Stimulated activated effector memory CD8-positive, alpha-beta T cell treated with anti-CD3 and anti-CD28 coated beads, Interleukin-12 subunit alpha, Interleukin-12 subunit beta, amount 100 ng/mL, for 72 hours (primary cell): ENCODE results near the gene DIS3.
A peak's percentile ranks its signal among the peaks of the same experiment; 100 is the strongest.
"Not testable (repeated sequence)": the region's sequence is repeated elsewhere in the genome, so short reads cannot be mapped to it uniquely, and the experiment has no call there.

Experiments used
- ATAC-seq: fragments of 150-1000 bp; cut with Tn5 transposase; 2 replicates; pipeline ENCODE4 v1.10.0; 2021
- DNase-seq, 2 donors: peaks; one replicate each; pipeline ENCODE4 v3.0.0; 2021 to 2022; ENCODE audit warnings: low spot score in 2 of 2
- H3K27ac Mint-ChIP-seq: one replicate; pipeline ENCODE4 v1.8.0; 2022; ENCODE audit warnings: mild to moderate bottlenecking, mixed read lengths
- H3K36me3 Mint-ChIP-seq: one replicate; pipeline ENCODE4 v1.8.0; 2022; ENCODE audit warnings: mild to moderate bottlenecking, mixed read lengths
- H3K4me1 Mint-ChIP-seq: one replicate; pipeline ENCODE4 v1.8.0; 2022; ENCODE audit warnings: mixed read lengths
- H3K4me3 Mint-ChIP-seq: one replicate; pipeline ENCODE4 v1.8.0; 2022; ENCODE audit warnings: mild to moderate bottlenecking, mixed read lengths
- H3K9me3 Mint-ChIP-seq: one replicate; pipeline ENCODE4 v1.8.0; 2022; ENCODE audit warnings: mixed read lengths

Gene DIS3

DNA sequence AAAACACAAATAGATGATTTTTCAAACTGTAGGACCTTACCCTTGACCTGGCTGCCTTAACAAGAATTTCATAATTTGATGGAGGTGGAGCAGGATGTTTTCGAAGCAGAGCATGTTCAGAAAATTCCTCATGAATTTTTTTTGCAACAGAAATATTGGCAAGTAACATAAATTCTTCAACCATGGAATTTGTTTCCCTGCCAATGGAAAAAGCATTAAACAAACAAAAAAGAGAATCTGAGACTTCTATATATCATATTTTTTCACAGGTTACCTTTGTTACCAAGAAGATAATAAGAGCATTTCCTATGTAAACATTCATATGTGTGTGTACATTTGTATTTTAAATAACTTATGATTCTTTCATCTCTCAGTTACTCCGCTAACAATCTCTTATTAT, 18.3 kb downstream of the DIS3 start:
- Mint-ChIP-seq H3K9me3 (no peaks in the 10 kb centered on the region), H3K27ac (no peak overlapping the region), H3K36me3 (peaks cover 100% of the 10 kb centered on the region), H3K4me1 (no peaks in the 10 kb centered on the region), H3K4me3 (no peak overlapping the region)
- no peak for ATAC-seq
- DNase-seq: no peak

DNA sequence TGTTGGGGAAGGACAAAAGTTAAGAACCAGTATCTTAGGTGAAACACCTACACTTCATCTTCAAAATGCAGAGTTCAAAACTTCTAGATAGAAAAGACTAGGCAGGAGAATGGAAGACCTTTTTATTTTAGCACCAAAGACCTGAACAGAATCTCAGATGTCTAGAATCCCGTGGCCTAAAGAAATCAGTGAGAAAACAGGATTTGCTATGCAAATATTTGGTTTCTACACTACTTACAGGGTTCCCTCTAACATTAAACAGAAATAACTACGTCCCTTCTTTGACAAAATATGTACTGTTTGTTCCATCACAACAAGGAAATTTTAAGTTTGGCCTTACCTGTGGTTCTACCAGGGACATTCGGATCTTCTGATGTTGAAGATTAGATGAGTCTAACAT, 21.5 kb downstream of the DIS3 start:
- no peaks in the 10 kb centered on the region for H3K4me1 Mint-ChIP-seq
- H3K36me3 Mint-ChIP-seq: peaks cover 99% of the 10 kb centered on the region
- H3K27ac Mint-ChIP-seq: peak overlapping the region; percentile 37

DNA sequence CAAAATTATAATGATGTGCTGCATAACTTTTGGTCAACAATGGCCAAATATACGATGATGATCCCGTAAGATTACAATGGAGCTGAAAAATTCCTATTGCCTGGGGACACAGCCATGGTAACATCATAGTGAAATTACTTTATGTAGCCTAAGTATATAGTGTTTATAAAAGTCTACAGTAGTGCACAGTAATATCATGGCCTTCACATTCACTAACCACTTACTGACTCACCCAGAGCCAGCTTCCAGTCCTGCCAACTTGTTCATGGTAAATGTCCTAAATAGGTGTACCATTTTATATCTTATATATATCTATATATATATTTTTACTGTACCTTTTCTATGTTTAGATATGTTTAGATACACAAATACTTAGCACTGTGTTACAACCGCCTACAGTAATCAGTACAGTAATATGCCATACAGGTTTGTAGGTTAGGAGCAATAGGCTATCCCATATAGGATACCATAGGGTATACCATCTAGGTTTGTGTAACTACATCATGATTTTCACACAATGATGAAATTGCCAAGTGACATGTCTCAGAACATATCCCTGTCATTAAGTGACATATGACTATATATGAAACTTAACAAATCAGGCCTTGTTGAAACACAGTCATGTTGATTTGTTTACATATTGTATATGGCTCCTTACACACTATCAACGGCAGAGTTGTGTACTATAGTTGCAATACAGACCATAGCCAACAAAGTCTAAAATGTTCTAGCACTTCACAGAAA, 23.7 kb downstream of the DIS3 start:
- ATAC-seq (peak; percentile 65), DNase-seq (no peak)
- Mint-ChIP-seq H3K36me3 (peaks cover 99% of the 10 kb centered on the region), H3K4me3 (no peak overlapping the region), H3K27ac (no peak overlapping the region), H3K9me3 (no peaks in the 10 kb centered on the region), H3K4me1 (no peaks in the 10 kb centered on the region)

More for the DNA sequence above, 21.5 kb downstream of the DIS3 start:
- Mint-ChIP-seq H3K9me3 (no peaks in the 10 kb centered on the region), H3K4me3 (no peak overlapping the region)
- ATAC-seq (no peak), DNase-seq (no peak)

DNA sequence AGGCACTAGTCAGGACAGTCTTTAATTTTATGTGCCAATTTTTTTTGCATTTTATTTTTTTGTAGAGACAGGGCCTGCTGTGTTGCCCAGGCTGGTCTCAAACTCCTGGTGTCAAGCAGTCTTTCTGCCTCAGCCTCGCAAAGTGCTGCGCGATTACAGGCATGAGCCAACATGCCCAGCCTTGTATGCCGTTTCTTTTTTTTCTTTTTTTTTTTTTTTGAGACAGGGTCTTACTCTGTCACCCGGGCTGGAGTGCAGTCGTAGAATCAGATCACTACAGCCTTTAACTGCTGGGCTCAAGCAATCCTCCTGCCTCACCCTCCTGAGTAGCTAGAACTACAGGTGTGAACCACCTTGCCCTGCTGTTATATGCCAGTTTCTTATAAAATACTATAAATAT, 27.6 kb downstream of the DIS3 start:
- peaks cover 7% of the 10 kb centered on the region for H3K4me1 Mint-ChIP-seq
- peaks cover 3% of the 10 kb centered on the region for H3K9me3 Mint-ChIP-seq
- H3K27ac Mint-ChIP-seq: no peak overlapping the region
- H3K36me3 Mint-ChIP-seq: peaks cover 98% of the 10 kb centered on the region
- DNase-seq: no peak
- H3K4me3 Mint-ChIP-seq: no peak overlapping the region
- no peak for ATAC-seq

DNA sequence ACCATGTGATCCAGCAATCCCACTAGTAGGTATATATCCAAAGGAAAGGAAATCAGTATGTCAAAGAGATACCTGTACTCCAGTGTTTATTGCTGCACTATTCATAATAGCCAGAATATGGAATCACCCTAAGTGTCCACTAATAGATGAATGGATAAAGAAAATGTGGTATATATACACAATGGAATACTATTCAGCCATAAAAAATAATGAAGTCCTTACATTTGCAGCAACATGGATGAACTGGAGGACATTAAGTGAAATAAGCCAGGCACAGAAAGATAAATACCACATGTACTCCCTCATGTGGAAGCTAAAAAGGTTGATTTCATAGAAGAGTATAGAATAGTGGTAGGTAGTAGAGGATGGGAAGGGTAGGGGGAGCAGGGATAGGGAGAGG, 30.5 kb downstream of the DIS3 start:
- H3K4me1 Mint-ChIP-seq: peaks cover 17% of the 10 kb centered on the region
- H3K36me3 Mint-ChIP-seq: peaks cover 98% of the 10 kb centered on the region
- no peak for DNase-seq
- no peak overlapping the region for H3K27ac Mint-ChIP-seq
- ATAC-seq: no peak
- peaks cover 3% of the 10 kb centered on the region for H3K9me3 Mint-ChIP-seq
- no peak overlapping the region for H3K4me3 Mint-ChIP-seq

DNA sequence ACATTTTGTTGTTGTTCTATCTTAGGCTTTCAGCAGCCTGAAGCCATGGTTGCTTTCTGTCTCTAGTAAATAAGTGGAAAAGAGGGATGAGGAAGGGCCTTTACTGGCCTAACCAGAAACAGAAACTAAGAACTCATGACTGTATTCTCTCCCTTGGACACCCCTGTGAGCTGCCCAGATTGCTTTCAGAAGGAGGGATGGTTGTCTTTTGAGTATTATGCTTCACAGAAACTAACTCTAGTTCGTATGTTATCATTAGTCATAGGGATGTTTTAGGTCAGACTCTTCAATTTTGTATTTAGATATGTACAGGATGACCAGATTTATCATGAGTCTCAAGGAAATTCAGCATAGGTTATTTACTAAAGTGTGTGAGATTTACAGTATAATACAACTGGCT, 36.4 kb downstream of the DIS3 start:
- peaks cover 78% of the 10 kb centered on the region for H3K36me3 Mint-ChIP-seq
- peak; percentile 86 for ATAC-seq
- H3K4me1 Mint-ChIP-seq: peaks cover 23% of the 10 kb centered on the region
- no peak for DNase-seq
- H3K27ac Mint-ChIP-seq: no peak overlapping the region
- no peak overlapping the region for H3K4me3 Mint-ChIP-seq
- H3K9me3 Mint-ChIP-seq: no peaks in the 10 kb centered on the region

DNA sequence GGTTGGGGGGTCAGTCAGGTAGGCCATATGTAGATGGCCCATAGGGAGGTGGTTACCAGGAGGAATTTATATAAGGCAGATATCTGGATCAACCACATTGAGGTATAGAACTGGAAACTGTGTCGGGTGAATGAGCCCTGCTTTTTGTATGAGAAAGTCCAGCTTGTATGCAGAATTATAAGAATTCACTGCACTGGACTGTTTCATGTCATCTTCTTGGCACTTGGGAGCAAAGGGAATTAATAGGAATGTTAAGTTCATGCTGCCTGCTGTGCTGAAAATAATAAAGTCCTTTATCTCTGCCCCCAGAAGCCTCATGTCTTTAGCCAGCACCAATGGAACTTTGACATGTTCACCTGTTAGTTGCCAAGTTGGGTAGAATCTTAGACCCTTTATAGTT, 41.7 kb downstream of the DIS3 start:
- H3K36me3 Mint-ChIP-seq: peaks cover 69% of the 10 kb centered on the region
- H3K27ac Mint-ChIP-seq: peak overlapping the region; percentile 4
- DNase-seq: no peak
- no peak for ATAC-seq
- peaks cover 6% of the 10 kb centered on the region for H3K4me1 Mint-ChIP-seq
- H3K9me3 Mint-ChIP-seq: no peaks in the 10 kb centered on the region
- no peak overlapping the region for H3K4me3 Mint-ChIP-seq

DNA sequence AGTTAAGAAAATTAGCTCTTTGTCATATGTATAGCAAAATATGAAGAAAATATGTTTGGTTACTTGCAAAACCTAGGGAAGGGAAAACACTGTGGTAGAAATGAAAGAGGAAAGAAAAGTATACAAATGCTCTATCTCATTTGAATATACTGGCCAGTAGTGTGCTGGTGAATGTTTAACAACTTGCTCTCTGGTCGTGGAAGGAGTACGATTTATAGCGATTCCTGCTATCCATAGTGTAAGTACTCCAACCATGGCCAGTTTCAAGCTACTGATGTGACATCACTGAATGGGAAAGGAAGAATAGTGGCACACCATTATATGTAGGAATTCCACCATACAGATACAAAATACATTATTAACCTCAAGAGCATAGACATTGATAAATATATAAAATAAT, 44.7 kb downstream of the DIS3 start:
- Mint-ChIP-seq H3K9me3 (no peaks in the 10 kb centered on the region), H3K4me3 (no peak overlapping the region), H3K4me1 (peaks cover 6% of the 10 kb centered on the region), H3K27ac (no peak overlapping the region), H3K36me3 (peaks cover 68% of the 10 kb centered on the region)
- DNase-seq: no peak
- no peak for ATAC-seq

DNA sequence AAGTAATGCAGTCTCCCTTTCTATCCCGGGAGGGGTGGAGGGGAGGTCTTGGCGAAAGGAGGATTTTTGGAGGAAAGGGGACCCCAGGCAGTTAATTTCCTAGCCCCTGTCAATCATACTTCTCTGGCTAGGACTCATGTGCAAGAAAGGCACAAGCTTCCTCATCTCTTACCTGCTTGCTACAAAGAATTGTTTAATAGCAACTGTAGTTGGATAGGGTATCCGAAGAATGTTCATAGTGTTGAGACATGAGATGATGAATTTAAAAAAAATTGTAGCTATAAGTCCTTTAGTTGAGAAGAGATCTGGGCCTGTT, 53.5 kb downstream of the DIS3 start:
- peak overlapping the region; percentile 87 for H3K4me3 Mint-ChIP-seq
- DNase-seq (no peak), ATAC-seq (no peak)
- peaks cover 30% of the 10 kb centered on the region for H3K4me1 Mint-ChIP-seq
- no peaks in the 10 kb centered on the region for H3K9me3 Mint-ChIP-seq
- peaks cover 66% of the 10 kb centered on the region for H3K36me3 Mint-ChIP-seq
- peak overlapping the region; percentile 90 for H3K27ac Mint-ChIP-seq

DNA sequence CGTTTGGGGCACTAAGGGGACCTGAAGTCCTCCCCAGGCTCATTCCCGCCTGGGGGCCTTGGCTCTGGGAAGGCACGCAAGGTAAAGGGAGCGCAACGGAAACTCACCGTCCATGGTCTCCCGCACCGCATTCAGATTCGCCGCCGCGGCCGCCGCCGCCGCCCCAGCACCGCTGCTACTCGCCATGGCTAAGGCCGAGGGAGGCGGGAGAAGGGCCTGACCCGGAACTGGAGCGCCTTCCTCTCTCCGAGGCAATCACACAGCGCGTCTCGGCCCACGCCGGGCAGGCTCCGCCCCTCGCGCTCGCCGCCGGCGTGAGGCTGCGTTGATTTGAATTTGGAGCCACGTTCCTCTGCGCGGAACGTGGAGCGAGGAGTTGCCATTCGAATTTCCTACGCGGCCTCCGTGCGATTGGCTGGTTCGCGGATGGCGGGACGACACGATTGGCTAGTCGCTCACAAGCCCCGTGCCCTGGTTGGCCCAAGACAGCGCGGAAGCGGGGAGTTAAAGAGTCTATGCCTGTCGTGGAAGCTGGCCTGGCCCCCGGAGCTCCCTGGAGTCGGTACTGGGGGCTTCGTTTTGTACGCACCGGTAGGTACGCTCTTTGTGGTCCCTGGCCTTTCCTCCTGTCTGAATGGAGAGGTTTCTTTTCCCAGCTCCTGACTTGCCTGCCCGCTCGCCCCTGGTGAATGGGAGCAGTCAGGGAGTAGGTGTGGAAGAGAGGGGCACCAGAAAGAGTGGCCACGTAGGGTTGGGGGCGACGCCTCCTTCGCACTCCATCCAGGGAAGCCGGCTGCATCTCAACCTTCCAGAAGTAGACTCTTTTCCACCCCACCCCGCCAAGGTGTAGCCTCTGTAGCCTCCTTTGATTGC, 54.0 kb downstream of the DIS3 start, which contains the start of the genes BORA and MZT1:
TSS of gene BORA (plus strand) at position 507 of the 873 bp plus-strand sequence. CDS start 1,018 bp downstream, outside the sequence.
TSS of gene MZT1 (minus strand) at position 213 of the 873 bp plus-strand sequence. CDS start at position 186, 27 bp downstream.
- ATAC-seq (peak; percentile 96), DNase-seq (peak; percentile 90 to 95)
- Mint-ChIP-seq H3K36me3 (peaks cover 65% of the 10 kb centered on the region), H3K4me1 (peaks cover 35% of the 10 kb centered on the region), H3K9me3 (no peaks in the 10 kb centered on the region), H3K27ac (peak within 1 kb of the TSS; percentile 90), H3K4me3 (peak within 1 kb of the TSS; percentile 87)

DNA sequence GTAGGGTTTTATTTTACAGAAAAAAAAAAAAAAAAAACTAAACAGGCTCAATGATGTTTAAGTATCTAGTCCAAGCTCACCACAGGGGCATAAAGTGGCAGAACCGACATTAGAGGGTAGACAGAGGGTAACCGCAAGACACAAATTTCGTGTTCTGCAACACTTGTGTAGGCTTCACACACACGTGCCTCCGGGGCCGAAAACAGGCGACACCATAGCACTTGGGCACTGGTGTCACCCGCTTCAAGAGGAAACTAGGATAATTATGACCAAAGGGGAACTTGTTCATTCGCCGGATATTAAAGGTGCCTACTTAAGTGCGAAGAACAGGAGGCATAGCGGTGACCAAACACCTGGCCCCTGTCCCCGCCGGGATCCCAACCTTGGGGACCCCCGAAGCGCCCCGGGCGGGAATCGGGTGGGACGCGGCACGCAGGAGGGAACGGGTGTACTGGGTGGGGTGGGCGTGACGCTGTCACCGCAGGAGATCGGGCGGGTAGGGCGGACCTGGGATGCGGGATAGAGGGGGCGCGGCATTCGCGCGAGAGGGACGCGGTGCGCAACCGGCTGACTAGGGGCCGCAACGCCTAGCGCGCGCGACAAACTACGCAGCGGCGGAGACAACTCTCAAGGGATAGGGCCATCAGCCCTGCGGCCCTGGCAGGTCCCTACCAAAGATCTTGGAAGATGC, 54.8 kb downstream of the DIS3 start:
- H3K4me1 Mint-ChIP-seq: peaks cover 40% of the 10 kb centered on the region
- no peak for DNase-seq

DNA sequence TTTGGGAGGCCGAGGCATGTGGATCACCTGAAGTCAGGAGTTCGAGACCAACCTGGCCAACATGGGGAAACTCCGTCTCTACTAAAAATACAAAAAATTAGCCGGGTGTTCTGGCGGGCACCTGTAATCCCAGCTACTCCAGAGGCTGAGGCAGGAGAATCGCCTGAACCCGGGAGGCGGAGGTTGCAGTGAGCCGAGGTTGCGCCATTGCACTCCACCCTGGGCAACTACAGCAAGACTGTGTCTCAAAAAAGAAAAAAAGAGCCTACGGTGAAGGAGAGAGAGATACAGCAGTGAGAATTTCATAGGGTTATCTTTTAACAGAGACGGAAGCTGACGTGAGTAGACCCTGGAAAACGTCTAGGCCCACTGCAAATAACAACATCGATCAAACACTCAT, 55.5 kb downstream of the DIS3 start:
- H3K4me3 Mint-ChIP-seq: peak overlapping the region; percentile 87
- peaks cover 45% of the 10 kb centered on the region for H3K4me1 Mint-ChIP-seq
- peaks cover 56% of the 10 kb centered on the region for H3K36me3 Mint-ChIP-seq
- H3K27ac Mint-ChIP-seq: peak overlapping the region; percentile 90
- not testable (repeated sequence) for H3K9me3 Mint-ChIP-seq, ATAC-seq, DNase-seq

More for the DNA sequence above, 54.8 kb downstream of the DIS3 start:
- H3K36me3 Mint-ChIP-seq: peaks cover 60% of the 10 kb centered on the region
- no peaks in the 10 kb centered on the region for H3K9me3 Mint-ChIP-seq
- peak overlapping the region; percentile 90 for H3K27ac Mint-ChIP-seq
- peak; percentile 40 for ATAC-seq
- peak overlapping the region; percentile 87 for H3K4me3 Mint-ChIP-seq

DNA sequence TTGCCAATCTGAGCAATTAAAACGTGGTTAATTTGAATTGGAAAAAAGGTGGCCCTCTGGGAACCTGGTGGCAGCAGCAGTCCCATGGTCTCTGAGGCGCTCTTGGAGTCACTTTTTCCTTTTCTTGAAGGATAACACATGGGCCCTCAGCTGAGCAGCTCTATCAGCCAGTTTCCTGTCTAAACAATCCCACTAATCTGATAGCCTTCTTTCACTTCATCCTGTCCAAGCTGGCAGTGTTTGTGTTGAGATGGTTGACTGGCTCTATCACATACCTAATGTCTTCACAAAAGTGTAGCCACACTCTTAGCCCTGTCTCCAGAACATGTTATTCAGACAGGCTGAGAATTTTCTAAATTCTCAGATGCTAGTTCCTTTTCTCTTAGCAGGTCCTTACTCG, 64.9 kb downstream of the DIS3 start:
- no peak for ATAC-seq

More for the DNA sequence above, 64.9 kb downstream of the DIS3 start:
- H3K27ac Mint-ChIP-seq: no peak overlapping the region
- peaks cover 2% of the 10 kb centered on the region for H3K9me3 Mint-ChIP-seq
- peaks cover 14% of the 10 kb centered on the region for H3K4me1 Mint-ChIP-seq
- peaks cover 77% of the 10 kb centered on the region for H3K36me3 Mint-ChIP-seq
- DNase-seq: no peak
- H3K4me3 Mint-ChIP-seq: no peak overlapping the region
